Measurements from ENCODE around the gene LINC00237.

LINC00237 gene

GRCh38 chr20:21106171-21107017 lies at the start of gene LINC00237:
Gene LINC00237 (minus strand): TSS chr20:21106358.
- H3K4me3 ChIP-seq (ENCODE audit: low read depth, low read length) = no peak within 1 kb of the TSS
- no peak for DNase-seq (ENCODE audit: low read depth)

DNA sequence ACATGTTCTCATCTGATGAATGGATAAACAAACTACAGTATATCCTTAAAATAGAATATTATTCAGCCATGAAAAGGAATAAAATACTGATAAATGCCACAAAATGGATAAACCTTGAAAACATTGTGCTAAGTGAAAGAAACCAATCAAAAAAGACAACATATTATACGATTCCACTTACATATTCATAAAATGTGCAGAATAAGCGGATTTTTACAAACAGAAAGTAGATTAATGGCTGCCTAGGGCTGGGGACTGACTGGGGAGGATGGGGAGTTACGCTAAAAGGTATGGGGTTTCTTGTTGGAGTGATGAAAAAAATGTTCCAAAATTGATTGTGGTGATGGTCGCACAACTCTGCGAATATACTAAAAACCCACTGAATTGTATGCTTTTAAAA lies 49.1 kb upstream of the LINC00237 start:
- H3K4me3 ChIP-seq (ENCODE audit: low read depth, low read length) = no peak overlapping the region
- DNase-seq (ENCODE audit: low read depth) = no peak
- TF ChIP-seq, protein P1, sequence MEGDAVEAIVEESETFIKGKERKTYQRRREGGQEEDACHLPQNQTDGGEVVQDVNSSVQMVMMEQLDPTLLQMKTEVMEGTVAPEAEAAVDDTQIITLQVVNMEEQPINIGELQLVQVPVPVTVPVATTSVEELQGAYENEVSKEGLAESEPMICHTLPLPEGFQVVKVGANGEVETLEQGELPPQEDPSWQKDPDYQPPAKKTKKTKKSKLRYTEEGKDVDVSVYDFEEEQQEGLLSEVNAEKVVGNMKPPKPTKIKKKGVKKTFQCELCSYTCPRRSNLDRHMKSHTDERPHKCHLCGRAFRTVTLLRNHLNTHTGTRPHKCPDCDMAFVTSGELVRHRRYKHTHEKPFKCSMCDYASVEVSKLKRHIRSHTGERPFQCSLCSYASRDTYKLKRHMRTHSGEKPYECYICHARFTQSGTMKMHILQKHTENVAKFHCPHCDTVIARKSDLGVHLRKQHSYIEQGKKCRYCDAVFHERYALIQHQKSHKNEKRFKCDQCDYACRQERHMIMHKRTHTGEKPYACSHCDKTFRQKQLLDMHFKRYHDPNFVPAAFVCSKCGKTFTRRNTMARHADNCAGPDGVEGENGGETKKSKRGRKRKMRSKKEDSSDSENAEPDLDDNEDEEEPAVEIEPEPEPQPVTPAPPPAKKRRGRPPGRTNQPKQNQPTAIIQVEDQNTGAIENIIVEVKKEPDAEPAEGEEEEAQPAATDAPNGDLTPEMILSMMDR (conservative IDR thresholded peaks at IDR 0.05; ENCODE audit: low read depth, low read length) = no peak

More at GRCh38 chr20:21106171-21107017, at the start of gene LINC00237:
- TF ChIP-seq, protein P1 (conservative IDR thresholded peaks at IDR 0.05; ENCODE audit: low read depth, low read length) = no peak

DNA sequence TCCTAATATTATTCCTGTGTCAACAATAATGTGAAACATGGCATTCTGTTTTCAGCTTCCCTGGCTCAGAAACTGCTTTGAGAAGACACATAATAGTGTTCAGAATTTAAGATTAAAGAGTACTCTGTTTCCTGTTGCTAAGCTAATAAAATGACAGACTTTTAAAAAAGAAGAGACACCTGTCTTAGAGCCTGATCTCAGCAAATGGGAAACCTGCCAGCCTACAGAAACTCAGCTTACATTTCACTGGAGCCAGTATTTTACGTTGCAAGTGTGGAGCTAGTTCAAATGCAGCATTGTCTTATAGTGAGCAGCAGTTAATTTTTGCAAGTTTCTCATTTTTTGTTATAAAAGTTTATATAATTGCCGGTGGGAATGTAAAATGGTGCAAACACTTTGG lies 48.5 kb upstream of the LINC00237 start:
- no peak overlapping the region for H3K4me3 ChIP-seq (ENCODE audit: low read depth, low read length)
- TF ChIP-seq, protein P1 (conservative IDR thresholded peaks at IDR 0.05; ENCODE audit: low read depth, low read length) = no peak

GRCh38 chr20:21151791-21152190 lies 45.6 kb upstream of the LINC00237 start:
- TF ChIP-seq, protein P1 (conservative IDR thresholded peaks at IDR 0.05; ENCODE audit: low read depth, low read length) = no peak
- H3K4me3 ChIP-seq (ENCODE audit: low read depth, low read length) = no peak overlapping the region
- DNase-seq (ENCODE audit: low read depth) = no peak

More for the DNA sequence above, 48.5 kb upstream of the LINC00237 start:
- DNase-seq (ENCODE audit: low read depth) = no peak

DNA sequence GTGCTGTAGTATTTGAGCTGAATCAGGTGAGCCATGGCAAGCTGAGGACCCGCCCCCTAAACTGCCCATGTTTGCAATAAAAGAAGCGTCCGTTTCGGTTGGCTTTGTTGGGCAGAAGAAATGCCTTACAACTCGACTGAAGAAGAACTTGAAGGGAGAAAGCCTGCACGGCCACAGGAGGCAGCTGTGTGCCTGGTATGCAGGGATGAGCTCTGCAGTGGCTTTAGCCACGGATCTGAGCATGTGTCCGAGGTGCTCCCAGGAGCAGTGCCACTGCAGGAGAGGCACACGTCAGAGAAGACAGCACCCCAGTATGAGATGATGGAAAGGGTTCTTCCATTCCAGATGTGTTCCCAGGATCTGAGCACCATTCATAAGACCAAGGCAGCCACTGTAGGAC lies 43.2 kb upstream of the LINC00237 start:
- TF ChIP-seq, protein P1 (conservative IDR thresholded peaks at IDR 0.05; ENCODE audit: low read depth, low read length) = no peak
- no peak for DNase-seq (ENCODE audit: low read depth)
- H3K4me3 ChIP-seq (ENCODE audit: low read depth, low read length) = no peak overlapping the region

DNA sequence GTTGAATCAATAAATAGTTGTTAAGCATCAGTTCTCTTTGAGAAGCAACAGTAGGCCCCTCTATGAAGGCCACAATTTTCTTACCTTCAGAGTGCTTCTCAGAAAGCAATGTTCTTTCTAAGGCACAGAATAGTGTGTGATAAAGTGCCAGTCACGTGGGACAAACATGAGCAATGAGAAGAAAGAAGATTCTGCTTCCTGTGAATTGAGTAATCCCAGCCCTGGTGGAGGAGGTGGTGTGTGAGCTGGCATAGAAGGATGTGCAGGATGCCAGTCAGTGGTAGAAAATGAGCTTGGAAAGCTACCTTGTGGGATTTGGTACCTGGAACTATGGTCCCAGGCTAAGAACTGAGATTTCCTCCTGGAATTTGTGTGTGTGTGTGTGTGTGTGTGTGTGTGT lies 41.4 kb upstream of the LINC00237 start:
- no peak overlapping the region for H3K4me3 ChIP-seq (ENCODE audit: low read depth, low read length)
- DNase-seq (ENCODE audit: low read depth) = no peak
- TF ChIP-seq, protein P1 (conservative IDR thresholded peaks at IDR 0.05; ENCODE audit: low read depth, low read length) = no peak

DNA sequence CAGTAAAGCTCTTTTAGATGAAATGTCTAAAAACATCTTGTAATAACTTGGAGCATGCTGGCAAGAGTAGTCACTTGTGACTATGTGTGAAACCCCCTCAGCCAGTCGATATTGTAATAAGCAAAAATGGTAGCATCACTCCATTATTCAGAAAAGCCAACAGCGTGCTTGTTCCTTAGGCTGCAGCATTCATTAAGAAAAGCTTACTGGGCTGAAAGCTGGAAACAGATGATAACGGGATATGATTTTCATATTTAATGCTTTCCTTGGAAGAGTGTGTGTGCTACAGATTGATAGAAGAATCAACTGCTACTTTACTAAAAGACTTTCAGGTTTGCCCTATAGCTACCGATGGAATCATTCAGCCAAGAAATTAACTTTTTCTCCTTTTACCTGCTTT lies 40.1 kb upstream of the LINC00237 start:
- H3K4me3 ChIP-seq (ENCODE audit: low read depth, low read length) = no peak overlapping the region
- no peak for DNase-seq (ENCODE audit: low read depth)
- TF ChIP-seq, protein P1 (conservative IDR thresholded peaks at IDR 0.05; ENCODE audit: low read depth, low read length) = no peak
